GM12874 (cell line): ENCODE results near the gene LBX2.

ENCODE experiments used
- TF ChIP-seq, protein P1 (sequence below): IDR thresholded peaks from 2 replicates; pipeline ENCODE4 v1.5.1; 2011; ENCODE audit warnings: low read depth, mild to moderate bottlenecking, control low read depth, low read length, moderate library complexity; ENCODE audit not compliant: insufficient read depth

Gene LBX2

DNA sequence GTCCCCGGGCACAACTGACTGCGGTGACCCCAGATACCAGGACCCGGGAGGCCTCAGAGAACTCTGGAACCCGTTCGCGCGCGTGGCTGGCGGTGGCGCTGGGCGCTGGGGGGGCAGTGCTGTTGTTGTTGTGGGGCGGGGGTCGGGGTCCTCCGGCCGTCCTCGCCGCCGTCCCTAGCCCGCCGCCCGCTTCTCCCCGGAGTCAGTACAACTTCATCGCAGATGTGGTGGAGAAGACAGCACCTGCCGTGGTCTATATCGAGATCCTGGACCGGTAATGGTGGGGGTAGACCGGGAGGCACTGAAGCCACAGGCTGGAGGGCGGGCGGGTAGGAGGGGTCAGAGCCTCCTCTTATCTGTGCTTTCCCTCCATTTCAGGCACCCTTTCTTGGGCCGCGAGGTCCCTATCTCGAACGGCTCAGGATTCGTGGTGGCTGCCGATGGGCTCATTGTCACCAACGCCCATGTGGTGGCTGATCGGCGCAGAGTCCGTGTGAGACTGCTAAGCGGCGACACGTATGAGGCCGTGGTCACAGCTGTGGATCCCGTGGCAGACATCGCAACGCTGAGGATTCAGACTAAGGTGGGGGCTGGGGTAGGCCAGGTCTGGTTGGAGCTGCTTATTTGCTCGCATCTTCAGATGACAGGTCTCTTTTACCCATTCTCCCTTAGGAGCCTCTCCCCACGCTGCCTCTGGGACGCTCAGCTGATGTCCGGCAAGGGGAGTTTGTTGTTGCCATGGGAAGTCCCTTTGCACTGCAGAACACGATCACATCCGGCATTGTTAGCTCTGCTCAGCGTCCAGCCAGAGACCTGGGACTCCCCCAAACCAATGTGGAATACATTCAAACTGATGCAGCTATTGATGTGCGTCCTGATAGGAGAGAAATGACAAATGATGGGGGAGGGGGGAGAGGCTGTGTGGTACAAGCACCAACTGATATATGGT is 31.1 kb upstream of the LBX2 start:
- TF ChIP-seq, protein P1, sequence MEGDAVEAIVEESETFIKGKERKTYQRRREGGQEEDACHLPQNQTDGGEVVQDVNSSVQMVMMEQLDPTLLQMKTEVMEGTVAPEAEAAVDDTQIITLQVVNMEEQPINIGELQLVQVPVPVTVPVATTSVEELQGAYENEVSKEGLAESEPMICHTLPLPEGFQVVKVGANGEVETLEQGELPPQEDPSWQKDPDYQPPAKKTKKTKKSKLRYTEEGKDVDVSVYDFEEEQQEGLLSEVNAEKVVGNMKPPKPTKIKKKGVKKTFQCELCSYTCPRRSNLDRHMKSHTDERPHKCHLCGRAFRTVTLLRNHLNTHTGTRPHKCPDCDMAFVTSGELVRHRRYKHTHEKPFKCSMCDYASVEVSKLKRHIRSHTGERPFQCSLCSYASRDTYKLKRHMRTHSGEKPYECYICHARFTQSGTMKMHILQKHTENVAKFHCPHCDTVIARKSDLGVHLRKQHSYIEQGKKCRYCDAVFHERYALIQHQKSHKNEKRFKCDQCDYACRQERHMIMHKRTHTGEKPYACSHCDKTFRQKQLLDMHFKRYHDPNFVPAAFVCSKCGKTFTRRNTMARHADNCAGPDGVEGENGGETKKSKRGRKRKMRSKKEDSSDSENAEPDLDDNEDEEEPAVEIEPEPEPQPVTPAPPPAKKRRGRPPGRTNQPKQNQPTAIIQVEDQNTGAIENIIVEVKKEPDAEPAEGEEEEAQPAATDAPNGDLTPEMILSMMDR: no peak

DNA sequence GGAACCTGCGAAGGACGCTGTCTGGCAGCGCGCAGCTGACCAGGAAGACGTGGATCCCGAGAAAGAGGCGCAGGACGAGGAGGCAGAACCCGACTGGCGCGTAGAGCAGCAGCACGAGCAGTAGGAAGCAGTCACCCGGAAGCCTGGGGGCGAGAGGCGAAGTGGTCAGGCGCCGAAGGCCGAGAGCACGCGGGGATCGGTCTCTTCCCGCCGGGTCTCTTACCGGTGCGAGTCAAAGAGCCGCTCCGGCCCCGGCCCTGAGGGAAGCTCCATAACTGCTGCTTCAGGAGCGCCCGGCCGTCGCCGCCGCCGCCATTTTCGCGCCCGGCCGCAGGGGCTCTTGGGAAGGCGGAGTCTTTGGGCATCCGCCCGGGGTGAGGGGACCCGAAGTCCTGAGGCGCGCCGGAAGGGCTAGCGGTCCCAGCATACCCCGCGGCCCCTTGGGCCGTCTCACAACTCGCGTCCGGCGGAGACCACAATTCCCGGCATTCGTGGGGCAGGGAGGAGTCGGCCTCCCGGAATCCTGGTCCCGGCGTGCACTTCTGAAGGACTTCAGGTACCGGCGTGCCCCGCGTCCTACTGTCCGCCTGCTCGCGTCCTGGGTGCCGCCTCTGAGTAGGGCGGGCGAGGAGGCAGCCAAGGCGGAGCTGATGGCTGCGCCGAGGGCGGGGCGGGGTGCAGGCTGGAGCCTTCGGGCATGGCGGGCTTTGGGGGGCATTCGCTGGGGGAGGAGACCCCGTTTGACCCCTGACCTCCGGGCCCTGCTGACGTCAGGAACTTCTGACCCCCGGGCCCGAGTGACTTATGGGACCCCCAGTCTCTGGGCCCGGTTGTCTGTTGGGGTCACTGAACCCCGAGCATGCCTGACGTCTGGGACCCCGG is 30.2 kb upstream of the LBX2 start, which contains the start of the genes AUP1 and HTRA2:
Gene AUP1 (minus strand): TSS at position 350 of the 882 bp plus-strand sequence. CDS start 77 bp downstream, at position 273.
Gene HTRA2 (plus strand): TSS at position 577 of the 882 bp plus-strand sequence. CDS start 74 bp downstream, at position 651.
- TF ChIP-seq, protein P1: no peak

DNA sequence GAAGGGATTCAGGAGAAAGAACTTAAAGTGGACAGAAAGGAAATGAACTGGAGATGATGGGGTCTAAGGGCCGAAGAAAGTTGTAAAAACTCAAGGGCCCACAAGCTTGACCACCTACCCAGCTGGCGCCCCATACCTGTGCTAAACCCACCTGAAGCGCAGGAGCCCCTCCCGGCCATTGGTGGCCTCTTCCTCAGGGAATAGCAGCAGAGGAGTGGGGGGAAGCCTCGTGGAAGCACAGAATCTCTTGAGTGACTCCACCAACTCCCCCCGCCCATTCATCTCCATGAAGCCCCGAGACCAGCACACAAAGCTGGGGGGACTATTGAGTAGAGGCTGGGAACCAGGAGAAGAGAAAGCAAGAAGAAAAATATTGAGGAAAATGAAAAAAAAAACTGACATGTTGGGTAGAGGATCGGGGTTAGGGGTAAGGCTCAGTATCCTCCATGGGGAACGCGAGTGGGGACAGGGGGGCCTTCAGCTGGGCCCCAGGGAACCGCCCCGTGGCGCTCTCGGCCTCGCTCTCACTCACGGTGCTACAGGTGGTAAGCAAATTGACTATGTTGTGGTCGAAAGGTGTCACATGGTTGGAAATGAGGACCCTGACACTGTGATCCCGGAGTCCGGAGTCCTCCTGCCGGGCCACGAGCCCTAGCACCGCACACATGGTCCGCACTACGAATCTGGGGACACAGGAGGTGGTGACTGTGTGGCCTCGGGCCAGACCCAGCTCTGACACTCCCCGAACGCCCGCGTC is 29.4 kb upstream of the LBX2 start:
- TF ChIP-seq, protein P1: 0 out of 2 replicates have a peak, but pooled peaks have one; percentile 19

- TF ChIP-seq, protein P1: no peak
Observed at GRCh38 chr2:74527741-74528140, 28.3 kb upstream of the LBX2 start.

DNA sequence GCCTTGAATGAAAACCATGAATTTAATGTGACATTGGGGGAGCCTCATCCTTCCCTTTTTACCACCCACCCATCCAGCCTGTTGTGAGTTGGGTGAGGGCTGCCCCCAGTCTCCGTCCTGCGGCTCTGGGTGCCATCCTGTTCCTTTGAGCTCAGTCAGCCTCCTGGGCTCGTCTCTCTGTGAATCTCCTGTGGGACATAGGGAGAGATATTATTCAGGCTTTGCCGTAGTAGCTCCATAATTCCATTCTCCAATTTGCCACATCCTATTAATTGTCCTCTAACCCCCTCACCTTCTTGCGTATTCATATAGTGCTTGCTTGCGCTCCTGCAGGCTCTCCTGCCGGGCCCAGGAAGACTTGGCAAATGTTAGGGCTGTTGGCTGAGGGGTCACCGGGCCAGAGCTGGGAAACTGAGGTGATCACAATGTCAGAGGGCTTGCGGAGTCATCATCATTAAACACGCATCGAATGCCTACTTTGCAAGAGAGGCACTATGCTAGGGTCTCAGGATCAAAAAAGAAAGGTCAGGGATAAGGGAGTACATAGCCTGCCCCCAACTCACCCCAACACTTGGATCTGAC is 27.3 kb upstream of the LBX2 start:
- TF ChIP-seq, protein P1: no peak

DNA sequence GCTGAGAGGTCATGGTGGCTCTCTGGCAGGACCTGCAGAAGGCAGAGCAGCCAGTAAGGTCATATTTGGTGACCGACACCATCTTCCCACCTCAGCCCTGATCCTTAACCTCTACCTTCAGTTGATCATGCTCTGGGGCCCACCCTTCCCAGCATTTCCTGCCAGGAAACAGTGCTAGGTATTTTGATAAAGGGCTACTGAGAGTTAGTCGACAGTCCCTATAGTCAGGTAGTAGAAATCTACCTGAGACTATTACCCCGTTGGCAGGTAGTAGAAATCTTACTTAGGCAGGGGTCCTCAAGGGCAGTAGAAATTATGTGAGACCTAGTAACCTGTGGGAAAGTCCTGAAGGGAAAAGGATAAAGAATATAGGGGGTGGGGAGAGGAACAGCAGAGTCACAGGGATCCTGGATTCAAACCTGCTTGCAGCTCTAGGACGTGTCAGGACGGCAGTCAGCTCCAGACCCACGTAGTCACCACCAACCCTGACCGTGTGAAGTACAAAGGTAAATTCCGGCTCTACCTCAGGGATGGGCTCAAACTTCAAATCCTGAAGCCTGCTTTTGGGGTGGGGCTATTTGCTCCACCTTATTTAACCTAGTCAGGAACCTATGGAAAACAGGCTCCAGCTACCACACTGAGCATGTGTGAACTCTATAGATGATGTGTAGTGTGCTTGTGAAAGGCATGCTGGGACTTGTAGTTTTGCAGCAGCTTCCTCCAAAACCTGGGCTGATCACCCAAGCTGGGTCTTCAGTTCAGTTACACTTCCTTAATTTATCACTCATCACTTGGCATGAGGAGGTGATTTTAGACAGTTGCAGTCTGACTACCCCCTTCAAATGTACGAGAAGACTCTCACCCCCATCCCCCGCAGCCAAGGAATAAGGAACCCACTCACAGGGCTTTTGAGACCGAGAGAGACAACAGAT is 26.6 kb upstream of the LBX2 start, which contains the start of gene DQX1:
Gene DQX1 (minus strand): TSS at position 515 of the 932 bp plus-strand sequence. CDS start 502 bp downstream, at position 13.
- TF ChIP-seq, protein P1: no peak
